ENCODE results near the gene MYO7A. TPM values are rescaled to one million over a fixed set of nuclear protein-coding genes. Genes with fewer than 3 reads are reported as not detected.
A peak's percentile ranks its signal among the peaks of the same experiment; 100 is the strongest.

The MYO7A gene
- total and polyA plus RNA-seq, 2 of the 8 experiments (the other 6 are each of a cell fraction or from before 2014, with no cell fraction given) = 1.5 to 1.9 TPM

DNA sequence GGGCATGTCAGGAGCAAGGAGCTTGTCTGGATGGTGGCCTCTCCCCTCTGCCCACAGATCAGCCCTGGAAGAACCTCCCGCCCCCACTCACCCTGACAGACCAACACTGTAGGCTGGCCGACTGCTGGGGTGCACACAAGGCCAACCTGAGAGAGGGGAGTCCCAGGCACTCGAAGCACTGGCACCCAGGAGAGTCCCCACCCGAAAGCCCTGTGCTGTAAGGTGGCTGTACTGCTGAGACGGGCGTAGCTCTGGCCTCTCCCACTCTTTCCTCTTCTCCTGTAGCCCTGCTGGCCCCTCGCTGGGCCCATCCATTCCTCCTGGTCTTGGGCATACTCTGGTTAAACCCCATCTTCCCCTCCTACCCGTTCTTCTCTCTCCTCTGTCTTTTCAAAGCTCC is 39.7 kb downstream of the MYO7A start:
- no peak overlapping the region for H3K23ac ChIP-seq (ENCODE audit: insufficient read length)
- H4K8ac ChIP-seq (ENCODE audit: extremely low read depth, insufficient read depth, low read length) = no peak overlapping the region
- H3K4me1 ChIP-seq (replicated peaks in 1 of 4; ENCODE audit: control insufficient read depth in 3 of 4, insufficient read depth in 4 of 4, low read length in 3 of 4) = peaks cover 13 to 28% (median 20%) of the 10 kb centered on the region in 4 experiments
- H3K27ac ChIP-seq (ENCODE audit: low read depth, low read length) = no peak overlapping the region
- no peak for TF ChIP-seq KDM1A (IDR thresholded peaks at IDR 0.05; ENCODE audit: borderline replicate concordance, low read length)
- no peak for TF ChIP-seq CREB1 (IDR thresholded peaks at IDR 0.05)
- no peak for TF ChIP-seq SIN3A (conservative IDR thresholded peaks at IDR 0.05 in 1 of 2, IDR thresholded peaks at IDR 0.05 in 1 of 2; ENCODE audit: low read depth in 1 of 2, low read length in 2 of 2)
- no peak for TF ChIP-seq CBX5 (IDR thresholded peaks at IDR 0.05; ENCODE audit: low read depth, low read length)
- no peak for TF ChIP-seq CEBPB (IDR thresholded peaks at IDR 0.05; ENCODE audit: low read depth, low read length)
- TF ChIP-seq CTBP2 (IDR thresholded peaks at IDR 0.05; ENCODE audit: borderline replicate concordance, insufficient read depth, insufficient read length, low read length) = no peak
- no peak for TF ChIP-seq SUZ12 (IDR thresholded peaks at IDR 0.05; ENCODE audit: low read length)
- TF ChIP-seq PHF8 (conservative IDR thresholded peaks at IDR 0.05; ENCODE audit: low read depth, low read length) = no peak
- DNase-seq (ENCODE audit: low read depth in 1 of 2, low spot score in 2 of 2) = no peak
- H4K20me1 ChIP-seq (replicated peaks in 1 of 2; ENCODE audit: control insufficient read depth in 1 of 2, insufficient read depth in 2 of 2, low read length in 2 of 2) = no peaks in the 10 kb centered on the region
- no peaks in the 10 kb centered on the region for H3K27me3 ChIP-seq (replicated peaks in 1 of 4; ENCODE audit: control insufficient read depth in 3 of 4, extremely low read depth in 1 of 4, insufficient read depth in 3 of 4, low read length in 3 of 4)
- ChIA-PET CTCF (ENCODE audit: partially characterized antibody) (interaction anchor here (0.5 to 14.5 kb wide), 11 partner anchors 12 to 560 kb away, joined by 3 to 178 read pairs (median 5); partner anchors contain the start of gene MYO7A), POLR2A (ENCODE audit: partially characterized antibody) (interaction anchor here (1.1 kb wide), 2 partner anchors 9 to 12 kb away, joined by 3 read pairs; no protein-coding TSS in a partner anchor)
- H3K36me3 ChIP-seq (ENCODE audit: control insufficient read depth in 2 of 4, insufficient read depth in 4 of 4, low read length in 3 of 4) = no peaks in the 10 kb centered on the region
- H2BK12ac ChIP-seq (ENCODE audit: low read depth, low read length) = no peak overlapping the region
- H2AK5ac ChIP-seq (ENCODE audit: low read depth, low read length) = no peak overlapping the region
- H2BK5ac ChIP-seq (ENCODE audit: low read depth, low read length) = no peak overlapping the region
- no peak overlapping the region for H2BK20ac ChIP-seq (ENCODE audit: low read length)
- H3K4me3 ChIP-seq (ENCODE audit: extremely low read depth in 1 of 4, insufficient read depth in 2 of 4, low read depth in 3 of 4, low read length in 4 of 4) = no peak overlapping the region
- H4K91ac ChIP-seq (replicated peaks; ENCODE audit: insufficient read length, low read length) = no peak overlapping the region
- H3K79me2 ChIP-seq (ENCODE audit: control insufficient read depth in 1 of 2, insufficient read depth in 2 of 2, low read length in 2 of 2) = no peaks in the 10 kb centered on the region
- no peaks in the 10 kb centered on the region for H3K9me3 ChIP-seq (ENCODE audit: insufficient read depth in 2 of 2, low read depth in 1 of 2, low read length in 1 of 2)
- H2BK15ac ChIP-seq (ENCODE audit: low read length) = 0 out of 2 replicates have a peak overlapping the region, but pooled peaks have one; percentile 47
- WGBS, 2 experiments (ENCODE audit: extremely low coverage in 1 of 2, insufficient coverage in 1 of 2, insufficient read length in 1 of 2, insufficient replicate concordance in 2 of 2, low coverage in 1 of 2, low lambda C conversion rate in 2 of 2, missing lambda C conversion rate in 1 of 2) = 87% methylated on average over 7 of the region's 8 CpGs; no CpG with 5 or more reads in 1 of the 2 experiments
- H3K4ac ChIP-seq (replicated peaks; ENCODE audit: insufficient read length, low read depth, low read length) = no peak overlapping the region
- H3K14ac ChIP-seq (ENCODE audit: insufficient read length) = no peak overlapping the region
- H3K79me1 ChIP-seq (ENCODE audit: low read depth, low read length) = no peaks in the 10 kb centered on the region
- no peaks in the 10 kb centered on the region for H3K23me2 ChIP-seq (ENCODE audit: low read depth, low read length)
- no peak for FAIRE-seq
- no peak overlapping the region for H2AFZ ChIP-seq (ENCODE audit: low read length)
- H4K5ac ChIP-seq (ENCODE audit: insufficient read length, low read depth, low read length) = no peak overlapping the region
- no peak overlapping the region for H3K56ac ChIP-seq (replicated peaks; ENCODE audit: insufficient read length, low read depth, low read length)
- no peak overlapping the region for H3K4me2 ChIP-seq (ENCODE audit: insufficient read depth in 1 of 2, low read depth in 2 of 2, low read length in 2 of 2)
- no peak overlapping the region for H3K18ac ChIP-seq (ENCODE audit: extremely low read depth, low read length)
- no peak overlapping the region for H2BK120ac ChIP-seq (replicated peaks; ENCODE audit: low read depth, low read length)
- H3K9ac ChIP-seq (replicated peaks in 1 of 4; ENCODE audit: extremely low read depth in 1 of 4, low read depth in 3 of 4, low read length in 3 of 4) = no peak overlapping the region; a peak in 1 of 7 replicates
